HepG2 (cell line): ENCODE measurements around the gene TFDP1. TPM values are rescaled to one million over a fixed set of nuclear protein-coding genes. Genes with fewer than 3 reads are reported as not detected.

ENCODE experiments used
- ATAC-seq: fragments of 200-7000 bp; cut with Tn5 transposase; 3 replicates; pipeline ENCODE4 v1.9.1; 2020; ENCODE audit warnings: mild to moderate bottlenecking, moderate library complexity
- BruUV-seq: library from RNA; stranded (reverse); fragments of 400-500 nt; replicated peaks from 2 replicates; lab custom pipeline; 2021; lab: Mats Ljungman, UMichigan
- CTCF ChIA-PET: fragments of 300-600 bp; formaldehyde crosslinking; extraction: SDS; loops from one replicate; lab custom pipeline; 2021; ENCODE audit warnings: low total read pairs, inconsistent platforms, low intra/inter-chr PET ratio; lab: Yijun Ruan, JAX
- POLR2A ChIA-PET: fragments of 350-600 bp; sonication (Branson Sonifier 250); formaldehyde crosslinking; loops from one replicate; lab custom pipeline; 2020; ENCODE audit warnings: antibody characterized with exemption, inconsistent platforms; lab: Yijun Ruan, JAX
- DNase-seq: peaks from one replicate; pipeline ENCODE4 v3.0.0-alpha.2; 2015; ENCODE audit warnings: low spot score
- FAIRE-seq: peaks from 3 replicates; lab custom pipeline; 2011; peaks lifted over from hg19 to GRCh38; lab: Jason Lieb, UNC
- H2AFZ ChIP-seq: one replicate; pipeline ENCODE4 v1.6.1; 2011; ENCODE audit warnings: low read length, inconsistent platforms
- H3K27ac ChIP-seq: fragments of 300-600 bp; 3 replicates; pipeline ENCODE4 v1.8.0; 2011; ENCODE audit warnings: mixed run types, mild to moderate bottlenecking, mixed read lengths, low read length, inconsistent platforms; ENCODE audit not compliant: insufficient read depth; ENCODE audit errors: extremely low read length
- H3K27me3 ChIP-seq, 2 experiments: fragments of 200-600 bp in 1 of 2; 2 replicates in 1 of 2; 3 replicates in 1 of 2; pipeline versions ENCODE4 v1.6.0 to v1.8.0; 2011; ENCODE audit warnings: low read length in 2 of 2, mild to moderate bottlenecking in 2 of 2, moderate library complexity in 2 of 2, inconsistent platforms in 1 of 2; ENCODE audit not compliant: insufficient read depth in 2 of 2, control insufficient read depth in 1 of 2
- H3K36me3 ChIP-seq, 2 experiments: fragments of 200-600 bp in 1 of 2; replicated peaks in 1 of 2; 2 replicates in 1 of 2; 3 replicates in 1 of 2; pipeline versions ENCODE4 v1.5.1 to v1.8.0; 2011; ENCODE audit warnings: low read length in 2 of 2, inconsistent platforms in 1 of 2; ENCODE audit not compliant: insufficient read depth in 2 of 2, control insufficient read depth in 1 of 2
- H3K4me1 ChIP-seq: 2 replicates; pipeline ENCODE4 v1.5.1; 2012; ENCODE audit warnings: low read length, inconsistent platforms; ENCODE audit not compliant: insufficient read depth
- H3K4me2 ChIP-seq: 2 replicates; pipeline ENCODE4 v1.6.0; 2011; ENCODE audit warnings: low read depth, low read length, inconsistent platforms
- H3K4me3 ChIP-seq, 3 experiments: fragments of 200-600 bp in 1 of 3; sonication (generic), shearing (Covaris generic) in 1 of 3; replicated peaks in 1 of 3; 2 replicates each; pipeline ENCODE4 v1.5.1; 2011 to 2016; ENCODE audit warnings: low read length in 3 of 3, inconsistent platforms in 2 of 3, low read depth in 2 of 3, mild to moderate bottlenecking in 2 of 3, control low read depth in 1 of 3, mixed read lengths in 1 of 3; ENCODE audit not compliant: insufficient read depth in 1 of 3
- H3K79me2 ChIP-seq: one replicate; pipeline ENCODE4 v1.6.1; 2011; ENCODE audit warnings: low read length, inconsistent platforms; ENCODE audit not compliant: insufficient read depth
- H3K9ac ChIP-seq: 2 replicates; pipeline ENCODE4 v1.6.0; 2011; ENCODE audit warnings: mild to moderate bottlenecking, low read depth, low read length, inconsistent platforms; ENCODE audit not compliant: insufficient read depth
- H3K9me3 ChIP-seq: 2 replicates; pipeline ENCODE4 v1.5.1; 2012; ENCODE audit warnings: mild to moderate bottlenecking, low read length
- H4K20me1 ChIP-seq: 2 replicates; pipeline ENCODE4 v1.6.0; 2011; ENCODE audit warnings: inconsistent platforms, mild to moderate bottlenecking, low read length, moderate library complexity; ENCODE audit not compliant: insufficient read depth
- BCL3 ChIP-seq: sonication (generic); formaldehyde crosslinking; IDR thresholded peaks from 2 replicates; pipeline ENCODE4 v1.5.1; 2020; ENCODE audit warnings: mild to moderate bottlenecking, missing genetic modification reagents, moderate library complexity
- CAMTA2 ChIP-seq: sonication (generic); formaldehyde crosslinking; IDR thresholded peaks from 2 replicates; pipeline ENCODE4 v1.4.0; 2020; ENCODE audit warnings: mild to moderate bottlenecking, missing genetic modification reagents, borderline replicate concordance
- GATAD1 ChIP-seq: IDR thresholded peaks from 2 replicates; pipeline ENCODE4 v1.6.1; 2016; ENCODE audit warnings: missing genetic modification reagents, missing compliant biosample characterization
- HNF1A ChIP-seq, 2 experiments: sonication (generic) in 1 of 2; formaldehyde crosslinking in 1 of 2; IDR thresholded peaks; 2 replicates each; pipeline versions ENCODE4 v1.4.0 to v1.6.1; 2016 to 2020; ENCODE audit warnings: borderline replicate concordance in 1 of 2, low read depth in 1 of 2, mild to moderate bottlenecking in 1 of 2, missing genetic modification reagents in 1 of 2
- KLF13 ChIP-seq: sonication (generic); formaldehyde crosslinking; IDR thresholded peaks from 2 replicates; pipeline ENCODE4 v1.4.0; 2020; ENCODE audit warnings: mild to moderate bottlenecking, missing genetic modification reagents
- MIER2 ChIP-seq: IDR thresholded peaks from 2 replicates; pipeline ENCODE4 v1.6.1; 2016; ENCODE audit warnings: missing biosample characterization, missing genetic modification reagents
- NFIC ChIP-seq: IDR thresholded peaks from 2 replicates; pipeline ENCODE4 v1.6.1; 2012; ENCODE audit warnings: mild to moderate bottlenecking, low read length, inconsistent platforms
- NR2F6 ChIP-seq, 2 experiments: IDR thresholded peaks; 2 replicates each; pipeline ENCODE4 v1.6.1; 2016; ENCODE audit warnings: antibody characterized with exemption in 1 of 2, mild to moderate bottlenecking in 1 of 2
- PRPF4 ChIP-seq: fragments of 200-400 bp; formaldehyde crosslinking; IDR thresholded peaks from 2 replicates; pipeline ENCODE4 v1.6.1; 2016; ENCODE audit warnings: low read length, low read depth; ENCODE audit not compliant: poor library complexity, severe bottlenecking
- TCF12 ChIP-seq, 2 experiments: fragments of 450-650 bp in 1 of 2; sonication (generic) in 1 of 2; formaldehyde crosslinking in 1 of 2; IDR thresholded peaks; 2 replicates each; pipeline versions ENCODE4 v1.6.1 to v1.8.0; 2017 to 2022; ENCODE audit warnings: antibody characterized with exemption in 1 of 2, mild to moderate bottlenecking in 1 of 2, missing genetic modification reagents in 1 of 2, moderate library complexity in 1 of 2
- THYN1 ChIP-seq: sonication (generic); formaldehyde crosslinking; IDR thresholded peaks from 2 replicates; pipeline ENCODE4 v1.8.1; 2023; ENCODE audit warnings: low read depth, mild to moderate bottlenecking, moderate library complexity, missing genetic modification reagents, borderline replicate concordance
- ZNF468 ChIP-seq: sonication (generic); formaldehyde crosslinking; IDR thresholded peaks from 2 replicates; pipeline ENCODE4 v1.8.0; 2022; ENCODE audit warnings: mild to moderate bottlenecking, moderate library complexity, missing genetic modification reagents
- ZNF484 ChIP-seq: sonication (generic); formaldehyde crosslinking; IDR thresholded peaks from 2 replicates; pipeline ENCODE4 v1.5.1; 2020; ENCODE audit warnings: mild to moderate bottlenecking, low read depth, missing genetic modification reagents, borderline replicate concordance
- ZNF549 ChIP-seq: sonication (generic); formaldehyde crosslinking; IDR thresholded peaks from 2 replicates; pipeline ENCODE4 v1.5.0; 2020; ENCODE audit warnings: missing genetic modification reagents
- ZNF574 ChIP-seq: sonication (generic); formaldehyde crosslinking; IDR thresholded peaks from 2 replicates; pipeline ENCODE4 v1.4.0; 2020; ENCODE audit warnings: missing genetic modification reagents
- WGBS: methylation state at CpG from one replicate; pipeline ENCODE4 v1.1.6; 2017; ENCODE audit warnings: low lambda C conversion rate; 5-methylcytosine and 5-hydroxymethylcytosine counted together
- in situ Hi-C: cut with HindIII; loops from 2 replicates; pipeline ENCODE4 v1.10.0; 2017; ENCODE audit warnings: low pct_unique_long_range_greater_than_20kb; ENCODE audit not compliant: extremely low pct_ligation_motif_present
- intact Hi-C: fragments of 100-400 bp; cut with micrococcal nuclease; formaldehyde crosslinking; loops from one replicate; pipeline ENCODE4 v1.10.0; 2022; ENCODE audit not compliant: unreplicated experiment
- polyA plus RNA-seq, 8 experiments: library from polyadenylated mRNA; depleted of rRNA in 3 of 8; stranded (reverse) in 7 of 8; unstranded in 1 of 8; fragments of >200 nt; fragmentation: Illumina TruSeq in 4 of 8; extraction: Trizol in 4 of 8; gene quantifications; 2 replicates each; pipeline versions ENCODE4 v1.2.1 to v1.2.3, GENCODE V29; 2011 to 2016; ENCODE audit warnings: low read depth in 4 of 8, missing spikeins in 1 of 8, mixed read lengths in 1 of 8; ENCODE audit not compliant: insufficient read depth in 1 of 8
- total RNA-seq, 5 experiments: library from RNA; depleted of rRNA; stranded (reverse); fragments of >200 nt; fragmentation: Illumina TruSeq; extraction: Trizol; gene quantifications; 2 replicates each; pipeline ENCODE4 v1.2.3, GENCODE V29; 2016; ENCODE audit warnings: low read depth in 1 of 5

Gene TFDP1
- total and polyA plus RNA-seq, 2 of the 13 experiments (the other 11 are each of a cell fraction or from before 2014, with no cell fraction given) = 38.0 to 84.2 TPM

- in situ Hi-C loops (no loop called here), intact Hi-C loops (no loop called here)
- H3K79me2 ChIP-seq = no peaks in the 10 kb centered on the region
- BruUV-seq = no TSS peak
- TF ChIP-seq MIER2 (CRISPR knock-in tag) (no peak), ZNF468 (CRISPR knock-in tag) (no peak), ZNF549 (no peak), KLF13 (no peak), CAMTA2 (no peak), NFIC (no peak), ZNF574 (no peak), HNF1A (IDR thresholded peaks at IDR 0.05; ENCODE audit: low read depth) (no peak), HNF1A (CRISPR knock-in tag; IDR thresholded peaks at IDR 0.05; ENCODE audit: borderline replicate concordance) (no peak), NR2F6 (IDR thresholded peaks at IDR 0.05) (no peak), NR2F6 (CRISPR knock-in tag; IDR thresholded peaks at IDR 0.05) (no peak), PRPF4 (no peak), ZNF484 (no peak), GATAD1 (no peak), TCF12 (IDR thresholded peaks at IDR 0.05) (no peak), TCF12 (CRISPR knock-in tag; IDR thresholded peaks at IDR 0.05) (no peak), THYN1 (CRISPR knock-in tag) (no peak), BCL3 (CRISPR knock-in tag) (no peak)
- H3K36me3 ChIP-seq = peaks cover 35 to 89% of the 10 kb centered on the region in 2 experiments
- H4K20me1 ChIP-seq = 0 out of 2 replicates have a peak, but pooled peaks cover 3% of the 10 kb centered on the region
- no peak overlapping the region for H3K4me2 ChIP-seq
- H3K27ac ChIP-seq = no peak overlapping the region
- ChIA-PET POLR2A (no interaction called here), CTCF (no interaction called here)
- H3K4me3 ChIP-seq = no peak overlapping the region
- 100% methylated on average over 2 of the region's 7 CpGs for WGBS
- DNase-seq = no peak
- H2AFZ ChIP-seq = no peak overlapping the region
- H3K4me1 ChIP-seq = no peaks in the 10 kb centered on the region
- FAIRE-seq = no peak
- H3K9me3 ChIP-seq = no peaks in the 10 kb centered on the region
- H3K27me3 ChIP-seq = no peaks in the 10 kb centered on the region
- H3K9ac ChIP-seq = no peak overlapping the region
- peak; percentile 26; the same call in 1 of the 3 replicates for ATAC-seq
Observed at GRCh38 chr13:113635048-113635420, 50.5 kb downstream of the TFDP1 start.
